OCI-M2 (cell line): Measurements from ENCODE around the gene ROPN1B.

Experiments used
- DNase-seq: peaks from one replicate; lab custom pipeline; 2025; ENCODE audit not compliant: unreplicated experiment; lab: John Stamatoyannopoulos, UW

Gene ROPN1B

GRCh38 chr3:126003447-126004190, 34.6 kb downstream of the ROPN1B start:
- DNase-seq = no peak

GRCh38 chr3:126004217-126004616, 35.2 kb downstream of the ROPN1B start:
- no peak for DNase-seq

- no peak for DNase-seq
These were observed 35.7 kb downstream of the ROPN1B start for GRCh38 chr3:126004692-126005091.

GRCh38 chr3:126005951-126006350, 37.0 kb downstream of the ROPN1B start:
- no peak for DNase-seq

GRCh38 chr3:126008219-126008618, 39.2 kb downstream of the ROPN1B start:
- DNase-seq = no peak

GRCh38 chr3:126009181-126009580, 40.2 kb downstream of the ROPN1B start:
- no peak for DNase-seq

- no peak for DNase-seq
These were observed 44.8 kb downstream of the ROPN1B start for GRCh38 chr3:126013751-126014156.

GRCh38 chr3:126014252-126014651, 45.3 kb downstream of the ROPN1B start:
- DNase-seq = no peak

- DNase-seq = no peak
These were observed 46.1 kb downstream of the ROPN1B start for GRCh38 chr3:126015075-126015474.

- no peak for DNase-seq
These were observed 47.6 kb downstream of the ROPN1B start for GRCh38 chr3:126016616-126017015.

- no peak for DNase-seq
These were observed 48.4 kb downstream of the ROPN1B start for GRCh38 chr3:126017362-126017761.

GRCh38 chr3:126018545-126018944, 49.6 kb downstream of the ROPN1B start:
- DNase-seq = no peak

- DNase-seq = no peak
These were observed 50.0 kb downstream of the ROPN1B start for GRCh38 chr3:126018995-126019394.

- DNase-seq = no peak
These were observed 50.7 kb downstream of the ROPN1B start for GRCh38 chr3:126019683-126020082.

- no peak for DNase-seq
These were observed 52.2 kb downstream of the ROPN1B start for GRCh38 chr3:126021224-126021623.

GRCh38 chr3:126021702-126022101, 52.7 kb downstream of the ROPN1B start:
- DNase-seq = no peak

GRCh38 chr3:126022741-126023359, 53.9 kb downstream of the ROPN1B start:
- DNase-seq = no peak

- no peak for DNase-seq
These were observed 54.4 kb downstream of the ROPN1B start for GRCh38 chr3:126023390-126023789.

GRCh38 chr3:126024049-126024854, 55.3 kb downstream of the ROPN1B start:
- DNase-seq = no peak

GRCh38 chr3:126025116-126025729, 56.2 kb downstream of the ROPN1B start:
- DNase-seq = no peak

GRCh38 chr3:126025862-126026261, 56.9 kb downstream of the ROPN1B start:
- no peak for DNase-seq
